H1 (cell line): Measurements from ENCODE around the gene PLLP.

Experiments
- CTCF ChIP-seq, 3 experiments: IDR thresholded peaks; 1 replicate in 2 of 3; 2 replicates in 1 of 3; pipeline versions ENCODE4 v1.5.1 to v1.6.1; 2011; ENCODE audit warnings: low read length in 3 of 3, mild to moderate bottlenecking in 3 of 3, inconsistent platforms in 2 of 3, low read depth in 1 of 3, moderate library complexity in 1 of 3; ENCODE audit not compliant: insufficient read depth in 1 of 3; ENCODE audit errors: control extremely low read depth in 1 of 3
- HDAC2 ChIP-seq, 2 experiments: fragments of 300-600 bp in 1 of 2; sonication (generic) in 1 of 2; IDR thresholded peaks; 2 replicates each; pipeline ENCODE4 v1.6.1; 2011 to 2012; ENCODE audit warnings: low read depth in 2 of 2, low read length in 2 of 2, mild to moderate bottlenecking in 2 of 2, moderate library complexity in 2 of 2, borderline replicate concordance in 1 of 2, inconsistent platforms in 1 of 2
- POLR2A ChIP-seq, 2 experiments: IDR thresholded peaks; 1 replicate in 1 of 2; 2 replicates in 1 of 2; pipeline ENCODE4 v1.6.1; 2011; ENCODE audit warnings: low read depth in 2 of 2, low read length in 2 of 2, mild to moderate bottlenecking in 2 of 2; ENCODE audit errors: control extremely low read depth in 1 of 2
- TAF1 ChIP-seq: IDR thresholded peaks from 2 replicates; pipeline ENCODE4 v1.6.1; 2011; ENCODE audit warnings: mild to moderate bottlenecking, low read depth, low read length

GRCh38 chr16:57242650-57243049 is 41.8 kb downstream of the PLLP start:
- TF ChIP-seq CTCF (IDR thresholded peaks at IDR 0.05; ENCODE audit: control extremely low read depth in 1 of 3, insufficient read depth in 1 of 3, low read depth in 1 of 3, low read length in 3 of 3) (no peak), POLR2A (IDR thresholded peaks at IDR 0.05; ENCODE audit: control extremely low read depth in 1 of 2, low read depth in 2 of 2, low read length in 2 of 2) (no peak), TAF1 (no peak), HDAC2 (IDR thresholded peaks at IDR 0.05; ENCODE audit: borderline replicate concordance in 1 of 2, low read depth in 2 of 2, low read length in 2 of 2) (no peak)
